K562 (cell line): ENCODE data around the gene SOX15. TPM values are rescaled to one million over a fixed set of nuclear protein-coding genes. Genes with fewer than 3 reads are reported as not detected.
A peak's percentile ranks its signal among the peaks of the same experiment; 100 is the strongest.

Experiments
- CEBPG ChIP-seq, 3 experiments: fragments of 200-800 bp in 1 of 3; sonication (Bioruptor generic) in 1 of 3; sonication (generic) in 1 of 3; formaldehyde crosslinking in 1 of 3; IDR thresholded peaks in 2 of 3; conservative IDR thresholded peaks in 1 of 3; 2 replicates each; pipeline versions ENCODE4 v1.6.1 to v1.8.0; 2016 to 2022; ENCODE audit warnings: missing compliant biosample characterization in 2 of 3, missing genetic modification characterization in 2 of 3, mild to moderate bottlenecking in 1 of 3, missing genetic modification reagents in 1 of 3
- EP400 ChIP-seq: fragments of 450-650 bp; IDR thresholded peaks from 2 replicates; pipeline ENCODE4 v1.6.1; 2017; ENCODE audit warnings: antibody characterized with exemption, mild to moderate bottlenecking, moderate library complexity
- ETV1 ChIP-seq: fragments of 450-650 bp; conservative IDR thresholded peaks from 2 replicates; pipeline ENCODE4 v1.6.1; 2016; ENCODE audit warnings: missing genetic modification characterization, control low read depth, low read depth, missing compliant biosample characterization
- EWSR1 ChIP-seq: fragments of 450-650 bp; IDR thresholded peaks from 2 replicates; pipeline ENCODE4 v1.6.1; 2018; ENCODE audit warnings: borderline replicate concordance, mild to moderate bottlenecking, low read depth, moderate library complexity; ENCODE audit not compliant: partially characterized antibody
- GABPA ChIP-seq: fragments of 200-800 bp; sonication (Bioruptor generic); conservative IDR thresholded peaks from 2 replicates; pipeline ENCODE4 v1.6.1; 2016; ENCODE audit warnings: low read depth, missing genetic modification characterization, missing compliant biosample characterization
- MLLT1 ChIP-seq, 2 experiments: fragments of 450-650 bp; IDR thresholded peaks; 2 replicates each; pipeline ENCODE4 v1.6.1; 2016
- MYC ChIP-seq, 2 experiments: fragments of 250-450 bp in 1 of 2; sonication (Bioruptor Pico) in 1 of 2; IDR thresholded peaks; 2 replicates each; pipeline versions ENCODE4 v1.5.1 to v1.6.1; 2012 to 2021; ENCODE audit warnings: low read depth in 2 of 2, borderline replicate concordance in 1 of 2, improper control_type of control experiment in 1 of 2, low read length in 1 of 2, mild to moderate bottlenecking in 1 of 2, moderate library complexity in 1 of 2
- NCOA1 ChIP-seq: fragments of 450-650 bp; IDR thresholded peaks from 2 replicates; pipeline ENCODE4 v1.6.1; 2016; ENCODE audit warnings: low read depth
- NFE2 ChIP-seq: IDR thresholded peaks from 2 replicates; pipeline ENCODE4 v1.6.1; 2014; ENCODE audit warnings: antibody characterized with exemption, low read depth
- RB1 ChIP-seq: fragments of 450-650 bp; IDR thresholded peaks from 2 replicates; pipeline ENCODE4 v1.6.1; 2017; ENCODE audit warnings: low read depth, mild to moderate bottlenecking
- SIN3A ChIP-seq, 2 experiments: fragments of 150-350 bp in 1 of 2; IDR thresholded peaks; 2 replicates each; pipeline ENCODE4 v1.6.1; 2011 to 2016; ENCODE audit warnings: borderline replicate concordance in 2 of 2, low read depth in 2 of 2, low read length in 2 of 2, mild to moderate bottlenecking in 2 of 2, moderate library complexity in 2 of 2; ENCODE audit not compliant: control insufficient read depth in 1 of 2
- SPI1 ChIP-seq: IDR thresholded peaks from 2 replicates; pipeline ENCODE4 v1.6.1; 2011; ENCODE audit warnings: low read depth, low read length, control low read depth, borderline replicate concordance
- STAT5A ChIP-seq: IDR thresholded peaks from 2 replicates; pipeline ENCODE4 v1.6.1; 2012; ENCODE audit warnings: low read length, inconsistent platforms, borderline replicate concordance
- YY1 ChIP-seq, 3 experiments: IDR thresholded peaks; 2 replicates each; pipeline ENCODE4 v1.6.1; 2011; ENCODE audit warnings: low read length in 2 of 3, mild to moderate bottlenecking in 2 of 3, moderate library complexity in 2 of 3, borderline replicate concordance in 1 of 3, control low read depth in 1 of 3, low read depth in 1 of 3; ENCODE audit not compliant: insufficient read depth in 3 of 3, insufficient replicate concordance in 2 of 3, control insufficient read depth in 1 of 3, insufficient read length in 1 of 3; ENCODE audit errors: extremely low read depth in 1 of 3
- ZBTB9 ChIP-seq: fragments of 450-650 bp; formaldehyde crosslinking; IDR thresholded peaks from 2 replicates; pipeline ENCODE4 v1.4.0; 2020; ENCODE audit warnings: mild to moderate bottlenecking, moderate library complexity
- ZMIZ1 ChIP-seq, 2 experiments: fragments of 150-350 bp in 1 of 2; IDR thresholded peaks; 2 replicates each; pipeline ENCODE4 v1.6.1; 2012 to 2016; ENCODE audit warnings: low read depth in 2 of 2, low read length in 2 of 2, mild to moderate bottlenecking in 1 of 2, moderate library complexity in 1 of 2
- polyA plus RNA-seq, 8 experiments: library from polyadenylated mRNA; depleted of rRNA in 4 of 8; stranded (reverse) in 5 of 8; unstranded in 3 of 8; fragments of >200 nt; fragmentation: Nextera tagmentation in 2 of 8; fragmentation: Illumina TruSeq in 1 of 8; extraction: Ambion mirVana in 2 of 8; extraction: Trizol in 1 of 8; gene quantifications; 2 replicates each; pipeline versions ENCODE4 v1.2.1 to v1.2.3, GENCODE V29; 2011 to 2014; ENCODE audit warnings: inconsistent platforms in 1 of 8, missing spikeins in 1 of 8
- total RNA-seq, 7 experiments: library from RNA; depleted of rRNA in 6 of 7; stranded (reverse); fragments of >200 nt in 6 of 7; fragmentation: Illumina TruSeq in 2 of 7; extraction: Trizol in 2 of 7; gene quantifications; 2 replicates each; pipeline versions ENCODE4 v1.2.1 to v1.2.3, GENCODE V29; 2011 to 2021; ENCODE audit warnings: low replicate concordance in 1 of 7

SOX15 gene
- total and polyA plus RNA-seq, 9 of the 15 experiments (the other 6 are each of a cell fraction or from before 2014, with no cell fraction given), result 0.07 to 0.33 (median 0.19) TPM; not detected in 5

GRCh38 chr17:7579001-7579833 is 10.7 kb downstream of the SOX15 start, which contains the start of gene CD68 (continued):
- TF ChIP-seq NCOA1 (no peak), YY1 (IDR thresholded peaks at IDR 0.05; ENCODE audit: borderline replicate concordance in 1 of 3, control insufficient read depth in 1 of 3, extremely low read depth in 1 of 3, insufficient read depth in 3 of 3, insufficient read length in 1 of 3, insufficient replicate concordance in 2 of 3, low read depth in 1 of 3, low read length in 2 of 3) (peak in 1 of 3 experiments; percentile 42), ZBTB9 (CRISPR knock-in tag) (0 out of 2 replicates have a peak, but pooled peaks have one; percentile 37), ZMIZ1 (IDR thresholded peaks at IDR 0.05; ENCODE audit: low read depth in 2 of 2, low read length in 2 of 2) (peak in 1 of 2 experiments; percentile 49; a peak in 1 of 4 replicates), GABPA (tag) (peak; percentile 68), RB1 (0 out of 2 replicates have a peak, but pooled peaks have one; percentile 24), NFE2 (peak; percentile 5; the same call in 1 of the 2 replicates), ETV1 (peak; percentile 20; the same call in 1 of the 2 replicates), EP400 (peak; percentile 51), CEBPG (CRISPR knock-in tag; IDR thresholded peaks at IDR 0.05) (peak; percentile 80), CEBPG (tag; conservative IDR thresholded peaks at IDR 0.05 in 1 of 2, IDR thresholded peaks at IDR 0.05 in 1 of 2) (peak; percentile 67 to 73), MLLT1 (IDR thresholded peaks at IDR 0.05) (0 out of 4 replicates have a peak, but pooled peaks of 1 of the 2 experiments have one; percentile 6), EWSR1 (peak; percentile 89), SIN3A (IDR thresholded peaks at IDR 0.05; ENCODE audit: borderline replicate concordance in 2 of 2, control insufficient read depth in 1 of 2, low read depth in 2 of 2, low read length in 2 of 2) (peak; percentile 66 to 95; a peak in 2 of 4 replicates), SPI1 (peak; percentile 80; the same call in 1 of the 2 replicates), STAT5A (peak; percentile 34; the same call in 1 of the 2 replicates), MYC (IDR thresholded peaks at IDR 0.05; ENCODE audit: low read depth, low read length) (no peak), MYC (CRISPR knock-in tag; IDR thresholded peaks at IDR 0.05; ENCODE audit: borderline replicate concordance, low read depth) (0 out of 2 replicates have a peak, but pooled peaks have one; percentile 21)
